GM19463 (cell line): ENCODE results near the gene RELN.

Experiments used
- ATAC-seq: cut with Tn5 transposase; IDR thresholded peaks from one replicate; pipeline ENCODE4 v1.9.1; 2021; ENCODE audit warnings: mild to moderate bottlenecking, moderate library complexity; ENCODE audit not compliant: unreplicated experiment

The RELN gene

DNA sequence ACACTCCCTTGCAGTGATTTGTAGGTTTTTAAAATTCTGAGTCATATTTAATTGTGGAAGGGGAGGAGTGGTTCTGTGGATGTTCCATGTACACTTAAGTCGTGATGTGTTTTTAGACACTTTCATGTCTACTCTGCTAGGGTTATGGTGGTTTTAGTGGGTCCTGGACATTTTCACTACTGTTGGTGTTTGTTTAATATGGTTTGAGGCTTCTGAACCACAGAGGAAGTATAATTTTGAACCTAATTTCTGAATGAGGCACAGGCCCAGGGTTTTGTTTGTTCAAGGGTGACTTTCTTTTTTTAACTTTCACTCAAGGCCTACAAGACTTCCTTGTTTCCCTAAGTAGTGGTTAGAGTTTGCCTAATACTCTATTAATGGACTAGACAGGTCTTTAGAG is 556.7 kb downstream of the RELN start:
- ATAC-seq, result peak; percentile 39

DNA sequence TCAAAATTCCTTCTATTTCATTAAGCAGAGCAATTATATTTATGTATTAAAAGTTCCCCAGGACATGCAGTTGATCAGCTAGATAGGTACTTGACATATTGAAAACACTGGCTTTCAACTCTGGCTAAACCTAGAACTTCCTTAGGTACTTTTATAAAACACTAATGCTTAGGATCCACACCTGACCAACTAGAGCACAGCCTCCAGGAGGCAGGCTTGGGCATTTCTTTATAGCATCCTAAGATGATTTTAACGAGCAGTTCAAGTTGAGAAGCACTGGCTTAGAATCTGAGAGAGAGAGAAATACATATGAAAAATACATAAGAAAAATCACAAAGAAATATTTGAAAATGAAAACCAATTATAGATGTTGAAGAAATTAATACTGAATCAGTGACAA is 564.3 kb downstream of the RELN start:
- ATAC-seq, result no peak

DNA sequence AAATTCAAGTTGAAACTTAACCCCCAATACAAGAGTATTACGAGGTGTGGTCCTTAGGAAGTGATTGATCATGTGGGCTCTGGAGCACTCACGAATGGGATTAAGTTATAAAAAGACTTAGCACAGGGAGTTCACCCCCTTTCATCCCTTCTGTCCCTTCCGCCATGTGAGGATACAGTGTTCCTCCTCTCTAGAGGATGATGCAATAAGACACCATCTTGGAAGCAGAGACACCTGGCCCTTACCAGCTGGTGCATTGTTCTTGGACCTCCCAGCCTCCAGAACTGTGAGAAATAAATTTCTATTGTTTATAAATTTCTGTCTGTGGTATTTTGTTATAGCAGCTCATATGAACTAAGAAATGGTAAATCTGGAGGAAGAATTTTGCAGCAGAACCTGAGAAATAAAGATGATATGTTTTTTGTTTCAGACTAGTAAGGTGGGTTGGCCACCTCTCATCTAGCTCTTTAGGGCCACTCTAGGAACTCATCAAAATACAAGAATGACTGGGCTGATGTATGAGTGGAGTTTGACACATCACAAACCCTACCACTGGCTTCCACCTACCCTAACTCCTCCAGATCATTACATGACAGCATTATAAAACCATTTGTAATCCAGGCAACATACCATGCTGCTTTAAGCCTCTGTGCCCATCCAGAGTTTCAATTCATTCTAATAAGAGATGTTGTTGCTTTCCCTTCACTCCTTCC is 565.8 kb downstream of the RELN start:
- ATAC-seq, result no peak
